SU-DHL-6 (cell line): ENCODE data around the gene RGS17.
"Not testable (repeated sequence)": the region's sequence is repeated elsewhere in the genome, so short reads cannot be mapped to it uniquely, and the experiment has no call there.

Experiments
- EZH2phosphoT487 ChIP-seq: fragments of 200-600 bp; sonication (generic), shearing (Covaris generic); conservative IDR thresholded peaks from 2 replicates; pipeline ENCODE4 v1.6.1; 2018; ENCODE audit warnings: mild to moderate bottlenecking, antibody characterized with exemption, low read length, moderate library complexity, mixed read lengths
- TF ChIP-seq, protein P1 (sequence below): fragments of 200-600 bp; sonication (generic); IDR thresholded peaks from one replicate; pipeline ENCODE4 v1.5.1; 2017; ENCODE audit warnings: antibody characterized with exemption, mild to moderate bottlenecking, low read length, moderate library complexity; ENCODE audit not compliant: insufficient read depth, poor library complexity, severe bottlenecking

DNA sequence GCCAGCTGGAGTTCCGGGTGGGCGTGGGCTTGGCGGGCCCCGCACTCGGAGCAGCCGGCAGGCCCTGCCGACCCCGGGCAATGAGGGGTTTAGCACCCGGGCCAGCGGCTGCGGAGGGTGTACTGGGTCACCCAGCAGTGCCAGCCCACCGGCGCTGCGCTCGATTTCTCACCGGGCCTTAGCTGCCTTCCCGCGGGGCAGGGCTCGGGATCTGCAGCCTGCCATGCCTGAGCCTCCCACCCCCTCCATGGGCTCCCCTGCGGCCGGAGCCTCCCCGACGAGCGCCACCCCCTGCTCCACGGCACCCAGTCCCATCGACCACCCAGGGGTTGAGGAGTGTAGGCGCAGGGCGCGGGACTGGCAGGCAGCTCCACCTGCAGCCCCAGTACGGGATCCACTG, 2.6 kb upstream of the RGS17 start:
- TF ChIP-seq, protein P1, sequence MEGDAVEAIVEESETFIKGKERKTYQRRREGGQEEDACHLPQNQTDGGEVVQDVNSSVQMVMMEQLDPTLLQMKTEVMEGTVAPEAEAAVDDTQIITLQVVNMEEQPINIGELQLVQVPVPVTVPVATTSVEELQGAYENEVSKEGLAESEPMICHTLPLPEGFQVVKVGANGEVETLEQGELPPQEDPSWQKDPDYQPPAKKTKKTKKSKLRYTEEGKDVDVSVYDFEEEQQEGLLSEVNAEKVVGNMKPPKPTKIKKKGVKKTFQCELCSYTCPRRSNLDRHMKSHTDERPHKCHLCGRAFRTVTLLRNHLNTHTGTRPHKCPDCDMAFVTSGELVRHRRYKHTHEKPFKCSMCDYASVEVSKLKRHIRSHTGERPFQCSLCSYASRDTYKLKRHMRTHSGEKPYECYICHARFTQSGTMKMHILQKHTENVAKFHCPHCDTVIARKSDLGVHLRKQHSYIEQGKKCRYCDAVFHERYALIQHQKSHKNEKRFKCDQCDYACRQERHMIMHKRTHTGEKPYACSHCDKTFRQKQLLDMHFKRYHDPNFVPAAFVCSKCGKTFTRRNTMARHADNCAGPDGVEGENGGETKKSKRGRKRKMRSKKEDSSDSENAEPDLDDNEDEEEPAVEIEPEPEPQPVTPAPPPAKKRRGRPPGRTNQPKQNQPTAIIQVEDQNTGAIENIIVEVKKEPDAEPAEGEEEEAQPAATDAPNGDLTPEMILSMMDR, result not testable (repeated sequence)
- not testable (repeated sequence) for TF ChIP-seq EZH2phosphoT487
